SU-DHL-6 (cell line): ENCODE measurements around the gene PPP2R2C.

Experiments
- H2AFZ ChIP-seq: fragments of 200-600 bp; sonication (generic); 2 replicates; pipeline ENCODE4 v1.6.1; 2014; ENCODE audit warnings: low read depth, mild to moderate bottlenecking, moderate library complexity, mixed read lengths, antibody characterized with exemption, low read length; ENCODE audit not compliant: severe bottlenecking
- H3F3A ChIP-seq: fragments of 200-600 bp; shearing (Covaris generic); 2 replicates; pipeline ENCODE4 v1.6.0; 2016; ENCODE audit warnings: antibody characterized with exemption, mild to moderate bottlenecking; ENCODE audit not compliant: insufficient read depth
- H3K27ac ChIP-seq: fragments of 200-600 bp; sonication (generic); 2 replicates; pipeline ENCODE4 v1.5.1; 2016; ENCODE audit warnings: low read depth, mild to moderate bottlenecking, low read length, moderate library complexity, mixed read lengths
- H3K27me3 ChIP-seq: fragments of 200-600 bp; sonication (generic), shearing (Covaris generic); 2 replicates; pipeline ENCODE4 v1.6.0; 2014; ENCODE audit warnings: mild to moderate bottlenecking, low read length
- H3K36me3 ChIP-seq: fragments of 200-600 bp; sonication (generic); 2 replicates; pipeline ENCODE4 v1.6.1; 2014; ENCODE audit warnings: mild to moderate bottlenecking, low read length, mixed read lengths
- H3K4me2 ChIP-seq: fragments of 300-600, 200-600 bp; shearing (Covaris generic), sonication (generic); 2 replicates; pipeline ENCODE4 v1.6.0; 2014; ENCODE audit warnings: low read length, low read depth, mild to moderate bottlenecking; ENCODE audit not compliant: poor library complexity, severe bottlenecking
- H3K4me3 ChIP-seq: fragments of 200-600 bp; sonication (generic); 2 replicates; pipeline ENCODE4 v1.5.1; 2014; ENCODE audit warnings: antibody characterized with exemption, low read length, mild to moderate bottlenecking, mixed read lengths; ENCODE audit not compliant: insufficient read depth, poor library complexity, severe bottlenecking
- H3K79me2 ChIP-seq: fragments of 200-600 bp; sonication (generic); 2 replicates; pipeline ENCODE4 v1.6.1; 2014; ENCODE audit warnings: mild to moderate bottlenecking, low read length, moderate library complexity; ENCODE audit not compliant: insufficient read depth
- H3K9ac ChIP-seq: fragments of 200-600 bp; sonication (generic); 2 replicates; pipeline ENCODE4 v1.7.0; 2014; ENCODE audit warnings: mild to moderate bottlenecking, low read length
- H3K9me2 ChIP-seq: fragments of 200-600 bp; sonication (generic); replicated peaks from 2 replicates; pipeline ENCODE4 v1.6.1; 2014; ENCODE audit warnings: low read length; ENCODE audit not compliant: insufficient read depth
- H3K9me3 ChIP-seq: fragments of 200-600 bp; sonication (generic); 2 replicates; pipeline ENCODE4 v1.6.1; 2014; ENCODE audit warnings: low read length, mixed read lengths; ENCODE audit not compliant: insufficient read depth
- H4K20me1 ChIP-seq: fragments of 200-600 bp; sonication (generic); 2 replicates; pipeline ENCODE4 v1.6.1; 2014; ENCODE audit warnings: low read depth, mild to moderate bottlenecking, antibody characterized with exemption, low read length, moderate library complexity, mixed read lengths
- CTCF ChIP-seq: fragments of 200-600 bp; sonication (generic); IDR thresholded peaks from one replicate; pipeline ENCODE4 v1.5.1; 2017; ENCODE audit warnings: antibody characterized with exemption, mild to moderate bottlenecking, low read length, moderate library complexity; ENCODE audit not compliant: insufficient read depth, poor library complexity, severe bottlenecking
- EZH2phosphoT487 ChIP-seq: fragments of 200-600 bp; sonication (generic), shearing (Covaris generic); conservative IDR thresholded peaks from 2 replicates; pipeline ENCODE4 v1.6.1; 2018; ENCODE audit warnings: mild to moderate bottlenecking, antibody characterized with exemption, low read length, moderate library complexity, mixed read lengths

PPP2R2C gene

GRCh38 chr4:6500481-6501140 is 28.2 kb upstream of the PPP2R2C start:
- H3K27ac ChIP-seq: no peak overlapping the region
- H3K4me2 ChIP-seq: no peak overlapping the region
- H4K20me1 ChIP-seq: no peaks in the 10 kb centered on the region
- no peaks in the 10 kb centered on the region for H3F3A ChIP-seq
- TF ChIP-seq EZH2phosphoT487: no peak
- no peak for TF ChIP-seq CTCF
- H2AFZ ChIP-seq: no peak overlapping the region
- no peak overlapping the region for H3K9ac ChIP-seq
- no peaks in the 10 kb centered on the region for H3K79me2 ChIP-seq
- no peaks in the 10 kb centered on the region for H3K36me3 ChIP-seq
- no peaks in the 10 kb centered on the region for H3K27me3 ChIP-seq
- no peaks in the 10 kb centered on the region for H3K9me3 ChIP-seq
- no peak overlapping the region for H3K4me3 ChIP-seq
- H3K9me2 ChIP-seq: no peaks in the 10 kb centered on the region

- Histone ChIP-seq H3K9me2 (no peaks in the 10 kb centered on the region), H3K9ac (no peak overlapping the region), H3K36me3 (no peaks in the 10 kb centered on the region), H3F3A (no peaks in the 10 kb centered on the region), H3K27me3 (no peaks in the 10 kb centered on the region), H4K20me1 (no peaks in the 10 kb centered on the region), H3K4me3 (no peak overlapping the region), H3K79me2 (no peaks in the 10 kb centered on the region), H3K27ac (no peak overlapping the region), H3K9me3 (no peaks in the 10 kb centered on the region), H3K4me2 (no peak overlapping the region), H2AFZ (no peak overlapping the region)
- TF ChIP-seq EZH2phosphoT487: no peak
- no peak for TF ChIP-seq CTCF
Observed at GRCh38 chr4:6499238-6499600, 26.8 kb upstream of the PPP2R2C start.

GRCh38 chr4:6498511-6499237 is 26.3 kb upstream of the PPP2R2C start:
- Histone ChIP-seq H2AFZ (no peak overlapping the region), H3K9me2 (no peaks in the 10 kb centered on the region), H3F3A (no peaks in the 10 kb centered on the region), H3K9me3 (no peaks in the 10 kb centered on the region), H3K9ac (no peak overlapping the region), H3K27ac (no peak overlapping the region), H3K79me2 (no peaks in the 10 kb centered on the region), H4K20me1 (no peaks in the 10 kb centered on the region), H3K27me3 (no peaks in the 10 kb centered on the region), H3K36me3 (no peaks in the 10 kb centered on the region), H3K4me3 (no peak overlapping the region), H3K4me2 (no peak overlapping the region)
- TF ChIP-seq EZH2phosphoT487 (no peak), CTCF (no peak)
